ENCODE measurements around the gene ACMSD. TPM values are rescaled to one million over a fixed set of nuclear protein-coding genes. Genes with fewer than 3 reads are reported as not detected.

The ACMSD gene
- not detected in 2 replicates for total RNA-seq

GRCh38 chr2:134838143-134838620 is at the start of gene ACMSD:
TSS of gene ACMSD (plus strand) at chr2:134838616. CDS start at chr2:134838683, 67 bp downstream.

GRCh38 chr2:134918526-134919340 is 80.3 kb downstream of the ACMSD start, which contains the start of gene CCNT2:
TSS of gene CCNT2 (plus strand) at chr2:134918822. CDS start at chr2:134918855, 33 bp downstream.

Other genes with a start within 250 kb of the ACMSD start
- 0.44 and 0.53 TPM in 2 replicates for gene TMEM163, start 119.6 kb upstream of the ACMSD start, total RNA-seq
- gene CCNT2, start 80.2 kb downstream of the ACMSD start, total RNA-seq = 10.4 TPM in 2 replicates
- gene MAP3K19, start 208.8 kb downstream of the ACMSD start, total RNA-seq = not detected in 2 replicates
- gene RAB3GAP1, start 213.7 kb downstream of the ACMSD start, total RNA-seq = 35.3 and 40.5 TPM in 2 replicates